GM06990 (cell line): ENCODE results near the gene ZNF407.

ENCODE experiments used
- DNase-seq: peaks from one replicate; pipeline ENCODE4 v3.0.0-alpha.2; 2011; ENCODE audit not compliant: insufficient read length; ENCODE audit errors: extremely low read depth
- H3K27me3 ChIP-seq: replicated peaks from 2 replicates; pipeline ENCODE4 v1.6.0; 2011; ENCODE audit warnings: low read length; ENCODE audit not compliant: control insufficient read depth, insufficient read depth
- H3K36me3 ChIP-seq: 2 replicates; pipeline ENCODE4 v1.5.1; 2011; ENCODE audit warnings: low read length; ENCODE audit not compliant: control insufficient read depth, insufficient read depth
- H3K4me3 ChIP-seq: replicated peaks from 2 replicates; pipeline ENCODE4 v1.5.1; 2011; ENCODE audit warnings: low read depth, mild to moderate bottlenecking, control low read depth, low read length
- TF ChIP-seq, protein P1 (sequence below): IDR thresholded peaks from 2 replicates; pipeline ENCODE4 v1.5.1; 2011; ENCODE audit warnings: low read length, control low read depth, mild to moderate bottlenecking, inconsistent platforms; ENCODE audit not compliant: insufficient read depth, poor library complexity, severe bottlenecking

ZNF407 gene

GRCh38 chr18:75107931-75108276 lies 510.2 kb downstream of the ZNF407 start:
- TF ChIP-seq, protein P1, sequence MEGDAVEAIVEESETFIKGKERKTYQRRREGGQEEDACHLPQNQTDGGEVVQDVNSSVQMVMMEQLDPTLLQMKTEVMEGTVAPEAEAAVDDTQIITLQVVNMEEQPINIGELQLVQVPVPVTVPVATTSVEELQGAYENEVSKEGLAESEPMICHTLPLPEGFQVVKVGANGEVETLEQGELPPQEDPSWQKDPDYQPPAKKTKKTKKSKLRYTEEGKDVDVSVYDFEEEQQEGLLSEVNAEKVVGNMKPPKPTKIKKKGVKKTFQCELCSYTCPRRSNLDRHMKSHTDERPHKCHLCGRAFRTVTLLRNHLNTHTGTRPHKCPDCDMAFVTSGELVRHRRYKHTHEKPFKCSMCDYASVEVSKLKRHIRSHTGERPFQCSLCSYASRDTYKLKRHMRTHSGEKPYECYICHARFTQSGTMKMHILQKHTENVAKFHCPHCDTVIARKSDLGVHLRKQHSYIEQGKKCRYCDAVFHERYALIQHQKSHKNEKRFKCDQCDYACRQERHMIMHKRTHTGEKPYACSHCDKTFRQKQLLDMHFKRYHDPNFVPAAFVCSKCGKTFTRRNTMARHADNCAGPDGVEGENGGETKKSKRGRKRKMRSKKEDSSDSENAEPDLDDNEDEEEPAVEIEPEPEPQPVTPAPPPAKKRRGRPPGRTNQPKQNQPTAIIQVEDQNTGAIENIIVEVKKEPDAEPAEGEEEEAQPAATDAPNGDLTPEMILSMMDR, result no peak
- Histone ChIP-seq H3K36me3 (no peaks in the 10 kb centered on the region), H3K27me3 (no peaks in the 10 kb centered on the region), H3K4me3 (no peak overlapping the region)
- no peak for DNase-seq

DNA sequence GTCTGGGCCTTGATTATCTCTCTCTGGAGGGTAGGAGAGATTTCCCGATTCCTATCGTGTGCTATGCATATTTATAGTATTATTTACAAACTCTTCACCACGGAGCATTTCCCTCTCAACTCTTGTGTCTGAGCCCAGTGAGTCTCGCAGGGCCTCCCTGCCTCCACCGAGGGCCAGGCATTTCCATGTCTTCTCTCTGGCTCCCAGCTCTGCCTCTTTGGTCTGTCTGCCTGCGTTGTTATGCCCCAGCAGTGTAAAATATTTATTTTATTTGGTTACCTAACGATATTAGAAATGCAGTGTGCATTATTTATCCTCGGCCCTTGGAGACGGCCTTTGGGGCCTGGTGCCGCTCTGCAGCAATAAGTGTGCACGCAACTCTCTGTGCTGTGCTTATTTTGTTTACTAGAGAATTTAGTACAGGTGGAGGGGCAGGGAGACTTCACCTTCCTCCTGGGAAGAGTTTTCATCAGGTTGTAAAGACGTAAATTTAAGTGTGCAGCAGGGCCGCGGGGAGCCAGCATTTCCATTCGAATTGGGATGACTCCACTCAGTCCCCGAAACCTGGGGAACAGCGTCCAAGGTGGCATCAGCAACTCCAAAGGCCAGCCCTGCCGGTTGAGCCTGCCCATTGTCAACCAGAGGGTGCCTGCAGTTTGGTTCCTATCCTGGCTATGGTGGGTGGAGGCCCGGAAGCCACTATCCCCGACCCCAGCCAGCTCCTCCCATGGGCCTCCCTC lies 511.1 kb downstream of the ZNF407 start:
- no peak overlapping the region for H3K4me3 ChIP-seq
- no peak for DNase-seq
- no peaks in the 10 kb centered on the region for H3K27me3 ChIP-seq
- TF ChIP-seq, protein P1, result no peak
- no peaks in the 10 kb centered on the region for H3K36me3 ChIP-seq

GRCh38 chr18:75109319-75109691 lies 511.6 kb downstream of the ZNF407 start:
- Histone ChIP-seq H3K27me3 (no peaks in the 10 kb centered on the region; the same call in 1 of the 2 replicates), H3K4me3 (no peak overlapping the region), H3K36me3 (no peaks in the 10 kb centered on the region)
- TF ChIP-seq, protein P1, result no peak
- DNase-seq, result no peak

DNA sequence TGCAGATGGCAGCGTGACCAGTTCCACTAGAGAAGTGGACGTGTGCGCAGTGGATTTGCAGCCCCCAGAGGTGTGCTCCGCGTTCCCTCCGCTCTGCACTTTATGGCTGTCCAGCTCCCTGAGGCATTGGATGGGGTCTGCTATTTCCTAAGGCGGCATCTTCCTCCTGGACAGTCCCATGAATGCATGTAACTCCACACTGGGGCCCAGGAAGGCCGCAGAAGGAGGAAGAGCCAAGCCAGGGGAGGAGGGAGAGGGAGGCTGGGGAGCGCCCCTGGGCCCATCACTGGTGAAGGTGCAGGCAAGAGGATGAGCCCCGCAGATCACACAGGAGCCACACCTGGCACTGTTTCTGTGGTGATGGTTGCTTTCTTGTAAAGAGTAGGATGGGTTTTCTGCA lies 512.1 kb downstream of the ZNF407 start:
- no peaks in the 10 kb centered on the region for H3K36me3 ChIP-seq
- no peaks in the 10 kb centered on the region; the same call in 1 of the 2 replicates for H3K27me3 ChIP-seq
- TF ChIP-seq, protein P1, result no peak
- DNase-seq, result no peak
- H3K4me3 ChIP-seq, result no peak overlapping the region

DNA sequence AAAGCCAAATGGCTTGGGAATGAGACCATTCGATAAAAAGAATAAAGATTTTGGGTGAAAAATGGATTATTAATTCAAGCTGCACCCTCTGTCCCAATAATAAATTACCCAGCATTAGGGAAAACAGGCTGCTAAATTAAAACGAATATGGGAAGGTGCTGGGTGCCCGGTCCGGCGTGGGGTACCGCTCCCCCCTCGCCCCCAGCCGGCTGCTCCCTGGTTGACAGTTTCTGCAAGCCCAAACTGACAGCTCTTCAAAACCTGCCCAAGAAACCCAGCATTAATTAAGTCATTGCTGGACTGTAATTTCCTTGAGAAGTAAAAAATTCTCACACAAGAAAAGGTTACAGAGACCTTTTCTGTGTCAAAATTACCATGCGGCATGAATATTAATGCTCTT lies 512.6 kb downstream of the ZNF407 start:
- TF ChIP-seq, protein P1, result no peak
- DNase-seq, result no peak
- no peaks in the 10 kb centered on the region; the same call in 1 of the 2 replicates for H3K27me3 ChIP-seq
- no peaks in the 10 kb centered on the region for H3K36me3 ChIP-seq
- H3K4me3 ChIP-seq, result no peak overlapping the region
